ENCODE measurements around the gene RTBDN. TPM values are rescaled to one million over a fixed set of nuclear protein-coding genes. Genes with fewer than 3 reads are reported as not detected.

RTBDN gene
- total RNA-seq, 1 donor from 2014 or later = not detected

DNA sequence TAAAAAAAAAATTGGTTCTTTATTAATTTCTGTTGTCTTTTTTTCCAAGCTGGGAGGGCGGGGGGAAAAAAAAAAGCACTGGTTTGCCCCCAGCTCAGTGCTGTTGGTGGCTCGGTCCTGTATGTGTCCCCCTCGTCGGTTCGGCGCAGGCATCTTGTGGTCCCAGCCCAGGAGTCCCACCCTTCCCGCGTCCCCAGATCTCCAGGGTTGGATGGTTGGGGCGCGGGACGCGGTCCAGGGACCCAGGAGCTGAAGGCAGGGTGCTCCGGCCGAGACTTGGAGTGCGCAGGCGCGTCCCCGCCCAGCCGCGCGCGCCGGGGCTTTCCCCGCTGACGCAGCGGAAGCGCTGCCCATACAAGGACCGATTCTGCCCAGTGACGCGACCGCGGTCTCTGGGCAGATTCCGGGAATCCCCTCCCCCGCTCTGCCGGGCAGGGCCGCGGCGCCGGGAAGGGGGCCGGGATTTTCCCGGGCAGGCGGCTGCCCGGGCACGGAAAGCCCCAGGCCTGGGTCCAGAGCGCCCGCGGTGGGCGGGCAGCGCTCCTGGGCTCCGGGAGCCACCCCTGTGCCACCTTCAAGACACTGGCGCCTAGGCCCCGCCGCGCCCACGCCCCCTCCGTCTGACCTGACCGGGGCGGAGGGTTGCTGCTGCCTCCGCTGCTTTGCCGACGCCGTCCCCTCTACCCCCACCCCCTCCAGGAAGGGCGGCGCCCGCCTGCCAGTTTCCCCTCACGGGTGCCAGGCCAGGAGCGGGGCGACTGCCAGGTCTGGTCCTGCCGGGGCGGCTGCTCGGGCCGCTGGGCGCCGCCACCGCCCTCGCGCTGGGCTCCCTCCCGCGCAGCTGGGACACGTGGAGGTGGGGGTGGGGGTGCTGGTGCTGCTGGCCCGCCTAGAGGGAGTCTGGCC, 40.8 kb downstream of the RTBDN start:
- Mint-ChIP-seq H3K9me3 (ENCODE audit: low read depth) (no peaks in the 10 kb centered on the region), H3K36me3 (ENCODE audit: insufficient read depth) (peaks cover 1% of the 10 kb centered on the region), H3K27ac (peak overlapping the region; percentile 92), H3K4me1 (ENCODE audit: low read depth) (peaks cover 18% of the 10 kb centered on the region), H3K4me3 (ENCODE audit: low read depth) (peak overlapping the region; percentile 80), H3K27me3 (peaks cover 18% of the 10 kb centered on the region)
- TF ChIP-seq, protein P1, sequence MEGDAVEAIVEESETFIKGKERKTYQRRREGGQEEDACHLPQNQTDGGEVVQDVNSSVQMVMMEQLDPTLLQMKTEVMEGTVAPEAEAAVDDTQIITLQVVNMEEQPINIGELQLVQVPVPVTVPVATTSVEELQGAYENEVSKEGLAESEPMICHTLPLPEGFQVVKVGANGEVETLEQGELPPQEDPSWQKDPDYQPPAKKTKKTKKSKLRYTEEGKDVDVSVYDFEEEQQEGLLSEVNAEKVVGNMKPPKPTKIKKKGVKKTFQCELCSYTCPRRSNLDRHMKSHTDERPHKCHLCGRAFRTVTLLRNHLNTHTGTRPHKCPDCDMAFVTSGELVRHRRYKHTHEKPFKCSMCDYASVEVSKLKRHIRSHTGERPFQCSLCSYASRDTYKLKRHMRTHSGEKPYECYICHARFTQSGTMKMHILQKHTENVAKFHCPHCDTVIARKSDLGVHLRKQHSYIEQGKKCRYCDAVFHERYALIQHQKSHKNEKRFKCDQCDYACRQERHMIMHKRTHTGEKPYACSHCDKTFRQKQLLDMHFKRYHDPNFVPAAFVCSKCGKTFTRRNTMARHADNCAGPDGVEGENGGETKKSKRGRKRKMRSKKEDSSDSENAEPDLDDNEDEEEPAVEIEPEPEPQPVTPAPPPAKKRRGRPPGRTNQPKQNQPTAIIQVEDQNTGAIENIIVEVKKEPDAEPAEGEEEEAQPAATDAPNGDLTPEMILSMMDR (IDR thresholded peaks at IDR 0.05; ENCODE audit: unreplicated experiment) = peak; percentile 5
- DNase-seq (ENCODE audit: low spot score, unreplicated experiment) = peak; percentile 85

DNA sequence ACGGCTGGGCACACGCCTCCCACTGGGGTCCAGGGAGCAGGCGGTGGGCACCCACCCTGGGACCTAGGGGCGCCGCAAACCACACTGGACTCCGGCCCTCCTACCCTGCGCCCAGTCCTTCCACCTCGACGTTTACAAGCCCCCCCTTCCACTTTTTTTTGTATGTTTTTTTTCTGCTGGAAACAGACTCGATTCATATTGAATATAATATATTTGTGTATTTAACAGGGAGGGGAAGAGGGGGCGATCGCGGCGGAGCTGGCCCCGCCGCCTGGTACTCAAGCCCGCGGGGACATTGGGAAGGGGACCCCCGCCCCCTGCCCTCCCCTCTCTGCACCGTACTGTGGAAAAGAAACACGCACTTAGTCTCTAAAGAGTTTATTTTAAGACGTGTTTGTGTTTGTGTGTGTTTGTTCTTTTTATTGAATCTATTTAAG, 41.5 kb downstream of the RTBDN start:
- Mint-ChIP-seq H3K9me3 (ENCODE audit: low read depth) (no peaks in the 10 kb centered on the region), H3K4me1 (ENCODE audit: low read depth) (peaks cover 18% of the 10 kb centered on the region), H3K4me3 (ENCODE audit: low read depth) (peak overlapping the region; percentile 80), H3K27ac (no peak overlapping the region), H3K27me3 (peaks cover 18% of the 10 kb centered on the region), H3K36me3 (ENCODE audit: insufficient read depth) (peaks cover 1% of the 10 kb centered on the region)
- DNase-seq (ENCODE audit: low spot score, unreplicated experiment) = no peak
- TF ChIP-seq, protein P1 (IDR thresholded peaks at IDR 0.05; ENCODE audit: unreplicated experiment) = no peak

DNA sequence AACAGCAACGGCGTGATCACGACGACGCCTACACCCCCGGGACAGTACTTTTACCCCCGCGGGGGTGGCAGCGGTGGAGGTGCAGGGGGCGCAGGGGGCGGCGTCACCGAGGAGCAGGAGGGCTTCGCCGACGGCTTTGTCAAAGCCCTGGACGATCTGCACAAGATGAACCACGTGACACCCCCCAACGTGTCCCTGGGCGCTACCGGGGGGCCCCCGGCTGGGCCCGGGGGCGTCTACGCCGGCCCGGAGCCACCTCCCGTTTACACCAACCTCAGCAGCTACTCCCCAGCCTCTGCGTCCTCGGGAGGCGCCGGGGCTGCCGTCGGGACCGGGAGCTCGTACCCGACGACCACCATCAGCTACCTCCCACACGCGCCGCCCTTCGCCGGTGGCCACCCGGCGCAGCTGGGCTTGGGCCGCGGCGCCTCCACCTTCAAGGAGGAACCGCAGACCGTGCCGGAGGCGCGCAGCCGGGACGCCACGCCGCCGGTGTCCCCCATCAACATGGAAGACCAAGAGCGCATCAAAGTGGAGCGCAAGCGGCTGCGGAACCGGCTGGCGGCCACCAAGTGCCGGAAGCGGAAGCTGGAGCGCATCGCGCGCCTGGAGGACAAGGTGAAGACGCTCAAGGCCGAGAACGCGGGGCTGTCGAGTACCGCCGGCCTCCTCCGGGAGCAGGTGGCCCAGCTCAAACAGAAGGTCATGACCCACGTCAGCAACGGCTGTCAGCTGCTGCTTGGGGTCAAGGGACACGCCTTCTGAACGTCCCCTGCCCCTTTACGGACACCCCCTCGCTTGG, 42.1 kb downstream of the RTBDN start:
- peaks cover 18% of the 10 kb centered on the region for H3K27me3 Mint-ChIP-seq
- H3K4me1 Mint-ChIP-seq (ENCODE audit: low read depth) = peaks cover 18% of the 10 kb centered on the region
- TF ChIP-seq, protein P1 (IDR thresholded peaks at IDR 0.05; ENCODE audit: unreplicated experiment) = no peak
- H3K27ac Mint-ChIP-seq = no peak overlapping the region
- H3K9me3 Mint-ChIP-seq (ENCODE audit: low read depth) = no peaks in the 10 kb centered on the region
- no peak for DNase-seq (ENCODE audit: low spot score, unreplicated experiment)
- H3K4me3 Mint-ChIP-seq (ENCODE audit: low read depth) = peak overlapping the region; percentile 80
- peaks cover 1% of the 10 kb centered on the region for H3K36me3 Mint-ChIP-seq (ENCODE audit: insufficient read depth)

DNA sequence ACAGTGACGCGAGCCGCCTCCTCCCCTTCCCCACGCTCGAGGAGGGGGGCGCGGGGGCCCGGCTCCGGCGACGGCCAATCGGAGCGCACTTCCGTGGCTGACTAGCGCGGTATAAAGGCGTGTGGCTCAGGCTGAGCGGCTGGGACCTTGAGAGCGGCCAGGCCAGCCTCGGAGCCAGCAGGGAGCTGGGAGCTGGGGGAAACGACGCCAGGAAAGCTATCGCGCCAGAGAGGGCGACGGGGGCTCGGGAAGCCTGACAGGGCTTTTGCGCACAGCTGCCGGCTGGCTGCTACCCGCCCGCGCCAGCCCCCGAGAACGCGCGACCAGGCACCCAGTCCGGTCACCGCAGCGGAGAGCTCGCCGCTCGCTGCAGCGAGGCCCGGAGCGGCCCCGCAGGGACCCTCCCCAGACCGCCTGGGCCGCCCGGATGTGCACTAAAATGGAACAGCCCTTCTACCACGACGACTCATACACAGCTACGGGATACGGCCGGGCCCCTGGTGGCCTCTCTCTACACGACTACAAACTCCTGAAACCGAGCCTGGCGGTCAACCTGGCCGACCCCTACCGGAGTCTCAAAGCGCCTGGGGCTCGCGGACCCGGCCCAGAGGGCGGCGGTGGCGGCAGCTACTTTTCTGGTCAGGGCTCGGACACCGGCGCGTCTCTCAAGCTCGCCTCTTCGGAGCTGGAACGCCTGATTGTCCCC, 42.9 kb downstream of the RTBDN start, which contains the start of gene JUNB:
Gene JUNB, plus strand, starts transcription at position 142 of the 706 bp plus-strand sequence. Its CDS starts 286 bp downstream, at position 428.
- H3K9me3 Mint-ChIP-seq (ENCODE audit: low read depth) = no peaks in the 10 kb centered on the region
- H3K27ac Mint-ChIP-seq = peak within 1 kb of the TSS; percentile 86
- peak; percentile 83 for DNase-seq (ENCODE audit: low spot score, unreplicated experiment)
- H3K36me3 Mint-ChIP-seq (ENCODE audit: insufficient read depth) = no peaks in the 10 kb centered on the region
- peaks cover 18% of the 10 kb centered on the region for H3K27me3 Mint-ChIP-seq
- TF ChIP-seq, protein P1 (IDR thresholded peaks at IDR 0.05; ENCODE audit: unreplicated experiment) = no peak
- peak within 1 kb of the TSS; percentile 80 for H3K4me3 Mint-ChIP-seq (ENCODE audit: low read depth)
- H3K4me1 Mint-ChIP-seq (ENCODE audit: low read depth) = peaks cover 18% of the 10 kb centered on the region

Data from progenitor cell of endocrine pancreas (in vitro differentiated cells).